OCI-M2 (cell line): ENCODE results near the gene TNRC6B.
"Not testable (repeated sequence)": the region's sequence is repeated elsewhere in the genome, so short reads cannot be mapped to it uniquely, and the experiment has no call there.

ENCODE experiments used
- DNase-seq: peaks from one replicate; lab custom pipeline; 2025; ENCODE audit not compliant: unreplicated experiment; lab: John Stamatoyannopoulos, UW

The TNRC6B gene

GRCh38 chr22:40346185-40347118 lies 168.7 kb downstream of the TNRC6B start, which contains the start of gene ADSL:
ADSL (plus strand) TSS chr22:40346500; CDS start chr22:40346559, 59 bp downstream.
- DNase-seq: no peak

DNA sequence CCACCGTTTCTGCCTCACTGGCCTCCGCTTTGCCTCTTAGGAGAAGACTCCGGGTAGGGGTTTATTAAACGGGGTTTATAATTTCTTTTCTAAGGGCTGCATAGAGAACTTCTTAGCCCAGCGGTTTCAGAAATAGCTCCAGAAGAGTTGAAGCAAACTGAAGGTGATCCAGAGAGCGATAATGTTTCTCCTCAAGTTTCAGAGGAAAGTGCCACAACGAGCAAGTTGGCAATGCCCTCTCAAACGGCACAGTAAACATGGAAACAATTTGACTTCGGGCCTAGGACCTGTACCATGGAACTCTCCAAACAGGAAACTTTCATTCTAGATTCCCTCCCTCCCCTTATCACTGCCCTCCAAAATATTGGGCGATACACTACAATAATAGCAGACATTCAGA lies 169.6 kb downstream of the TNRC6B start:
- no peak for DNase-seq

DNA sequence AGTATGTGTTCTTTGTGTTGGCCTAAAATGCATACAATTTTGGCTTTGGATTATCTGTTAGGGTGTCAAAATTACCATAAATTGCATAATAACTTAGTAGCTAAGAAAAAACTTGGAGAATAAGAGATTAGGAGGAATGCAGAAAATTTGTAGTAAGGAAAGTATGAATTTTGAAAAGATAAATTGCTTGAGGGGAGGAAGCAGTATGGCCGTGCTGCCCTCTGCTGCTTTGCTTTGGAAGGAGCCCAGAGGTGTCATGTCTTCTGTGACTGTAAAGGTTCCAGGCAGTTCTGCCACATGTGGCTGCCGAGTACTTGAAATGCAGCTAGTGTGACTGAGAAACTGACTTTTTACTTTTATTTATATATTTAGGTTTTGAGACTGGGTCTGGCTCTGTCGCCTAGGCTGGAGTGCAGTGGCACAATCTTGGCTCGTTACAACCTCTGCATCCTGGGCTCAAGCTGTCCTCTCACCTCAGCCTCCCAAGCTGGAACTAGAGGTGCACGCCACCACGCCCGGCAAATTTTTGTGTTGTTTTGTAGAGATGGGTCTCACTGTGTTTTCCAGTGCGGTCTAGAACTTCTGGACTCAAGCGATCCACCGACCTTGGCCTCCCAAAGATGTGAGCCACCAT lies 170.4 kb downstream of the TNRC6B start:
- no peak for DNase-seq

DNA sequence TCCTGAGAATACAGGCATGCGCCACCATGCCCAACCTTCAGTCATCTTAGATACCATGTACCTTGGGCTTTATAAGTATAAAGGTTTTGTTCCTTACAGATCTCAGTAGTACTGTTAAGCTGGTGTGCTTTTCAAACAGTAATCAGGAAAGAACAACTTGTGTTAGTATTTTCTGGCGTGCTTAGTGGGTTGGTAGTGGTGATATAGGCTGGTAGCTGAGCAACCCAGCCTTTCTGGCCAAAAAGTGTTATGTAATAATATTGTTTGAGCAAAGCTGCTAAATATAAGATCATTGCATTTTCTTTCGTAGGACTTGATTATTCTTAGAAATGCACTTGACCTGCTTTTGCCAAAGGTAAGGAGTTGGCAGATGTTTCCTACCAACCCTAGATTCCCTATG lies 175.0 kb downstream of the TNRC6B start:
- DNase-seq: no peak

GRCh38 chr22:40361100-40361499 lies 183.4 kb downstream of the TNRC6B start:
- no peak for DNase-seq

GRCh38 chr22:40363059-40363458 lies 185.3 kb downstream of the TNRC6B start:
- DNase-seq: no peak

- DNase-seq: no peak
Observed at GRCh38 chr22:40364431-40364830, 186.7 kb downstream of the TNRC6B start.

DNA sequence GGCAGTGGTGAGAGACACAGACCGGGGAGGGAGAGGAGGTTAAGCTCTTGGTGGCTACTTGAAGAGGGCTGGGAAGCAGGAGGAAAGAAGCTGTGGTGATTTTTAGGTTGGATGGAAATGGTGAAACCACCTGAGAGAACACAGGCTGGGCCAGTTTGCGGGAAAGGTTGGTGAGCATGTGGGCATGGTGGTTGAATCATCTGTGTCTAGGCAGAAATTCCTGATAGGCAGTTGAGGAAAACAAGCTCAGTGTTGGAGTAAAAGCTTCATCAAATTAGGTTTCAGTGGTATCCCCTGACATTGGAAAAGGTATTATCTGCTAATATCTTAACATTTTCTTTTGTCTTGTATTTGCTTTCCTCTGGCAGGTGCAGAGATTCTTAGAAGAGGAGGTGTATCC lies 188.3 kb downstream of the TNRC6B start:
- no peak for DNase-seq

DNA sequence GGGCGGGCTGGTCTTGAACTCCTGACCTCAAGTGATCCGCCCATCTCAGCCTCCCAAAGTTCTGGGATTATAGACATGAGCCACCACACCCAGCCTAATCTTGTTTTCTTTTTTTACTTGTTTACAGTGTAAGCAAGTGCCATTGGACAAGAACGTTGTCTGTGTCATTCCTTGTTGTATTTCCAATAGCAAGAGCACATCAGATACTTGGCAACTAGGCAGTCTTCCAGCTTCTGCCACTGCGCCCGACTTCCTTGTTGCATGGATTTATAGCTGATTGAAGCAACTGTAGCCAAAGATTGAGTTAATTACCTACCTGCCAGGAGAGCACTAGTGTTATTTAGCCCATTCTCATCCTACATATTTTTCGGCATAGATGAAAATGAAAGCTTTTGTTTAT lies 189.6 kb downstream of the TNRC6B start:
- DNase-seq: no peak

- no peak for DNase-seq
Observed at GRCh38 chr22:40368016-40368415, 190.3 kb downstream of the TNRC6B start.

DNA sequence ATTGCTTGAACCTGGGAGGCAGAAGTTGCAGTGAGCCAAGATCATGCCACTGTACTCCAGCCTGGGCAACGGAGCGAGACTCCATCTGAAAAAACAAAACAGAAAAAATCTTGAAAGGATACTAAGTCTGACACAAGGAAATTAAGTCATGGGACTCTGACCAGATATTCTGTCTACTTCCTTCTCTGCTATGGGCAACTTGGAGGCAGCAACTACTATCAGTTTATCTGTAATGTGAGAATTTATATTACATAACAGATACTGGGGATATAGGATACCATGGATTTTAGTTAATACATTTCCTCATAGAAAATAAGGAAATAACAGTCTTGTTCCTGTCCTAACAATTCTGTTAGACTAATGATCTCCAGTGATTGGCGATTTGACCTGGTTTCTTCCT lies 191.1 kb downstream of the TNRC6B start:
- DNase-seq: no peak

DNA sequence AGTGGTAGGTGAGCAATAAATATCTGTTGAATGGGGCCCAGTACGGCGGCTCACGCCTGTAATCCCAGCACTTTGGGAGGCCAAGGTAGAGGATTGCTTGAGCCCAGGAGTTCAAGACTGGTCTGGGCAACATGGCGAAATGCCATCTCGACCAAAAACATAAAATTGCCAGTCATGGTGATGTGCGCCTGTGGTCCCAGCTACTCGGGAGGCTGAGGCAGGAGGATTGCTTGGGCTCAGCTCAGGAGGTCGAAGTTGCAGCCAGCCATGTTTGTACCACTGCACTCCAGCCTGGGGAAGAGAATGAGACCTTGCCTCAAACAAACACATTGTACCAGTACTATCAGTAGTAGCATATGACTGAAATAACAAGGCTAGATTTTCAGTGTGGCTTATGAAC lies 196.8 kb downstream of the TNRC6B start:
- no peak for DNase-seq

GRCh38 chr22:40376149-40376548 lies 198.4 kb downstream of the TNRC6B start:
- no peak for DNase-seq

DNA sequence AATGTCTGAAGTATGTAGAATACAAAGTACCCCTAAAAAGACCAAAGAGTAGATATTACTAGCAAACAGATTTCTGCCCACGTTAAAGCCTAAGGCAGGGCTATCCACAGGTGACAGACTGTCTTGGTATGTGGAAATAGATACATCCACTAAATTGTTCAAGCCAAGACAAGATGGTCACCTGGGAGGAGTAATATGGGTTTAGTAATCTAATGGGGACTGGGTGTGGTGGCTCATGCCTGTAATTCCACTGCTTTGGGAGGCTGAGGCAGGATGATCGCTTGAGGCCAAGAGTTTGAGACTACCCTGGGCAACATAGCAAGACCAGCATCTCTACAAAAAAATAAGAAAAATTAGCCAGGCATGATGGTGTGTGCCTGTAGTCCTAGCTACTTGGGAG lies 200.2 kb downstream of the TNRC6B start:
- DNase-seq: no peak

- not testable (repeated sequence) for DNase-seq
Observed at GRCh38 chr22:40378448-40378847, 200.7 kb downstream of the TNRC6B start.

GRCh38 chr22:40381461-40381860 lies 203.7 kb downstream of the TNRC6B start:
- DNase-seq: no peak

DNA sequence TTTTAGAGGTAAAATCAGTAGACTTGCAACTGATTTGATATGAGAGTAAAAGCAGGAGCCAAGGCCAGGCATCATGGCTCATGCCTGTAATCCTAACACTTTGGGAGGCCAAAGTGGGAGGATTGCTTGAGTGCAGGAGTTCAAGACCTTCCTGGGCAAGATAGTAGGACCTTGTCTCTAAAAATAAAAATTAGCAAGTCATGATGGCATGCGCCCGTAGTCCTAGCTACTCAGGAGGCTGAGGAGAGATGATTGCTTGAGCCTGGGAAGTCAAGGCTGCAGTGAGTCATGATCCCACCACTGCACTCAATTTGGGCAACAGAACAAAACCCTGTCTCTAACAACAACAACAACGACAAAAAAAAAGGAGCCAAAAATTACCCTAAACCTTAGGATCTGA lies 206.2 kb downstream of the TNRC6B start:
- no peak for DNase-seq

DNA sequence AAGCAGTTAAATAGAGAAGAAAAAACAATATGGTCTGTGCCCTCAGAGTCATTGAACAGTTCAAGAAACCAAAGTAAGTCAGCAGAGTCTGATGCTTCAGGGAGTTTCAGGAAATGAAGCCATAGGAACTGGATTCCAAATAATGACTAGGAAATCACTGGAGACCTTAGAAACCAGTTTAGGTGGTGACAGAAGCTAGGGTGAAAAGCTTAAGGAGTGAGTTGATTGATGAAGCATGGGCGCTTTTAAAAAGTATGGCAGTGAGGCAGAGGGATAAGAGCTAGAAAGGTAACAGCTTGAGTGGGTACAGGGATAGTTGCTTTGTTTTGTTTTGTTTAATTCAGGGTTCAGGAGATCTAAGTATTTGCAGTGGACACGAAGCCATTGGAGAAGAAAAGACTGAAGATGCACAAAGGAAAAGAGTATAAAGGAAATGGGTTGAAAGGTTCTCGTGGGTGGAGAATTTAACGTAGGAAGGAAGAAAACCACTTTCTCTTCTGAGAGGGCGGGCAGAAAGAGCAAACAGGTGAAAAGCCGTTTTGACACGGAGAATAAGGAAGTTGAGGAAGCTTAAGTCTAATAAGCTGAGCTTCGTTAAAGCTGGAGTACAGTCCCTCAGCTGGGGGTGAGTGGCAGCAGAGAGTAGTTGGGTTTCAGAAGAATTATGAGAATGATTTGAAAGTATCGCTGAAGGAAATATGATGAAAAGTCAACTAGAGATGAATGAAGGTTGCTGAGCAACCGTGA lies 207.5 kb downstream of the TNRC6B start:
- DNase-seq: no peak
